HEK293 (cell line): ENCODE results near the gene NLRP9.

ENCODE experiments used
- CTCF ChIP-seq: fragments of 450-650 bp; formaldehyde crosslinking; IDR thresholded peaks from 2 replicates; pipeline ENCODE4 v1.5.1; 2016; ENCODE audit warnings: missing biosample characterization, missing genetic modification characterization
- MYNN ChIP-seq: fragments of 450-650 bp; formaldehyde crosslinking; IDR thresholded peaks from 2 replicates; pipeline ENCODE4 v1.5.1; 2016; ENCODE audit warnings: missing biosample characterization, missing genetic modification characterization, borderline replicate concordance
- REPIN1 ChIP-seq: fragments of 450-650 bp; formaldehyde crosslinking; IDR thresholded peaks from 2 replicates; pipeline ENCODE4 v1.5.1; 2017; ENCODE audit warnings: missing biosample characterization, missing genetic modification characterization, low read depth
- SETDB1 ChIP-seq: IDR thresholded peaks from one replicate; pipeline ENCODE4 v1.6.1; 2017; ENCODE audit warnings: mild to moderate bottlenecking, low read length, moderate library complexity, mixed read lengths; ENCODE audit not compliant: insufficient read length
- ZFP3 ChIP-seq: fragments of 450-650 bp; formaldehyde crosslinking; IDR thresholded peaks from 2 replicates; pipeline ENCODE4 v1.5.1; 2016; ENCODE audit warnings: low read depth, missing biosample characterization, missing genetic modification characterization
- ZNF138 ChIP-seq: fragments of 450-650 bp; formaldehyde crosslinking; IDR thresholded peaks from 2 replicates; pipeline ENCODE4 v1.5.1; 2016; ENCODE audit warnings: missing biosample characterization, missing genetic modification characterization, borderline replicate concordance
- ZNF23 ChIP-seq: fragments of 450-650 bp; formaldehyde crosslinking; IDR thresholded peaks from 2 replicates; pipeline ENCODE4 v1.5.1; 2016; ENCODE audit warnings: missing biosample characterization, missing genetic modification characterization, borderline replicate concordance
- ZNF292 ChIP-seq: fragments of 450-650 bp; formaldehyde crosslinking; IDR thresholded peaks from 2 replicates; pipeline ENCODE4 v1.5.1; 2016; ENCODE audit warnings: low read depth, missing biosample characterization, missing genetic modification characterization, borderline replicate concordance
- ZNF544 ChIP-seq: fragments of 450-650 bp; formaldehyde crosslinking; IDR thresholded peaks from 2 replicates; pipeline ENCODE4 v1.5.0; 2017; ENCODE audit warnings: missing biosample characterization, missing genetic modification characterization
- ZNF785 ChIP-seq: fragments of 450-650 bp; formaldehyde crosslinking; IDR thresholded peaks from 2 replicates; pipeline ENCODE4 v1.5.1; 2016; ENCODE audit warnings: missing biosample characterization, missing genetic modification characterization
- ZXDB ChIP-seq: fragments of 450-650 bp; formaldehyde crosslinking; IDR thresholded peaks from 2 replicates; pipeline ENCODE4 v1.5.1; 2016; ENCODE audit warnings: missing biosample characterization, missing genetic modification characterization

GRCh38 chr19:55778331-55778730, 40.1 kb upstream of the NLRP9 start:
- TF ChIP-seq ZNF544 = no peak
- no peak for TF ChIP-seq ZNF785 (tag by site-specific recombination)
- no peak for TF ChIP-seq REPIN1 (tag by site-specific recombination)
- no peak for TF ChIP-seq CTCF
- TF ChIP-seq ZNF292 (tag by site-specific recombination) = no peak
- no peak for TF ChIP-seq ZFP3 (tag by site-specific recombination)
- TF ChIP-seq ZNF138 (tag by site-specific recombination) = no peak
- no peak for TF ChIP-seq MYNN (tag by site-specific recombination)
- no peak for TF ChIP-seq ZXDB (tag by site-specific recombination)
- no peak for TF ChIP-seq SETDB1
- no peak for TF ChIP-seq ZNF23 (tag by site-specific recombination)
